C4-2B (cell line): ENCODE data around the gene PDE4B.

Experiments used
- H3K27ac ChIP-seq: fragments of 450-650 bp; 2 replicates; pipeline ENCODE4 v1.5.1; 2017
- ZFX ChIP-seq: fragments of 450-650 bp; IDR thresholded peaks from 2 replicates; pipeline ENCODE4 v1.6.1; 2017
- TF ChIP-seq, protein P1 (sequence below): fragments of 450-650 bp; conservative IDR thresholded peaks from 2 replicates; pipeline ENCODE4 v1.5.1; 2017; ENCODE audit warnings: mild to moderate bottlenecking

PDE4B gene

GRCh38 chr1:66248257-66248656 lies 455.6 kb downstream of the PDE4B start:
- no peak overlapping the region for H3K27ac ChIP-seq
- TF ChIP-seq ZFX: no peak
- TF ChIP-seq, protein P1, sequence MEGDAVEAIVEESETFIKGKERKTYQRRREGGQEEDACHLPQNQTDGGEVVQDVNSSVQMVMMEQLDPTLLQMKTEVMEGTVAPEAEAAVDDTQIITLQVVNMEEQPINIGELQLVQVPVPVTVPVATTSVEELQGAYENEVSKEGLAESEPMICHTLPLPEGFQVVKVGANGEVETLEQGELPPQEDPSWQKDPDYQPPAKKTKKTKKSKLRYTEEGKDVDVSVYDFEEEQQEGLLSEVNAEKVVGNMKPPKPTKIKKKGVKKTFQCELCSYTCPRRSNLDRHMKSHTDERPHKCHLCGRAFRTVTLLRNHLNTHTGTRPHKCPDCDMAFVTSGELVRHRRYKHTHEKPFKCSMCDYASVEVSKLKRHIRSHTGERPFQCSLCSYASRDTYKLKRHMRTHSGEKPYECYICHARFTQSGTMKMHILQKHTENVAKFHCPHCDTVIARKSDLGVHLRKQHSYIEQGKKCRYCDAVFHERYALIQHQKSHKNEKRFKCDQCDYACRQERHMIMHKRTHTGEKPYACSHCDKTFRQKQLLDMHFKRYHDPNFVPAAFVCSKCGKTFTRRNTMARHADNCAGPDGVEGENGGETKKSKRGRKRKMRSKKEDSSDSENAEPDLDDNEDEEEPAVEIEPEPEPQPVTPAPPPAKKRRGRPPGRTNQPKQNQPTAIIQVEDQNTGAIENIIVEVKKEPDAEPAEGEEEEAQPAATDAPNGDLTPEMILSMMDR: no peak

DNA sequence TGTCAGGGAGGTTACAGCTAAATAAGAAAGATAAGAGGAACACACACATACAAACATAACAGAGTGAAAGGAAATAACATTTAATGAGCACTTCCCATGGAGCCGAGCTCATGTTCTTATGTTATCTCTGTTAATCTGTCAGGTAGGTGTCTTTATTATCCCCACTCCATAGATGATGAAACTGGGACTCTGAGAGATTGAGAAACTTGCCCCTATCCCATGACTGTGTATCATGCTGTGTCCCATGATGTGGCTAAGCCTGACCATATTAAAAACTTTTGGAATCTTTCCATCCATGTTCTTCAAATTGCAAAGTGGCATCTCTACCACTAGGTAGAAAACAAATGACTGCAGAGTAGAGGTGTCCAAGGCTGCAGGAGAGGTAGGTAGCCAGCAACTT lies 456.1 kb downstream of the PDE4B start:
- TF ChIP-seq ZFX: no peak
- TF ChIP-seq, protein P1: no peak
- H3K27ac ChIP-seq: no peak overlapping the region

DNA sequence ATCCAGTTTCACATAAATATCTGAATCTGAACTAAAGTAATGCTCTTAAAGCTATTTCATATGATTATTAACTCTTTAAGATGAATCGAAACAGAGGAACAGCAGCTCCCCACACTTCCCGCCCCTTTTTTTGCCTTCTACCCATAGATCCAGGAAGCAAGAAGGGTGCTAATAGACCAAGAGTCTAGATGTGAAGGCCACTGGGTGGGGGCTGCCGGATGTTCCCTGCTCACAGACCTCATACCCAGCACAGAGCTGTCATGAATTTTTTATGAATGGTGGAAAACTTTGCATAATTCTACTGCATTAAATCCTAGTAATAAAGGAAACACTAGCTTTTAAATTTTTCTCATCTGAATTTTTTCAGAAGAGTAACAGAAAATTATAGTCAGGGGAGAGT lies 457.4 kb downstream of the PDE4B start:
- TF ChIP-seq ZFX: no peak
- TF ChIP-seq, protein P1: no peak
- no peak overlapping the region for H3K27ac ChIP-seq

- H3K27ac ChIP-seq: no peak overlapping the region
- TF ChIP-seq, protein P1: no peak
- no peak for TF ChIP-seq ZFX
Observed at GRCh38 chr1:66250478-66250877, 457.8 kb downstream of the PDE4B start.

- no peak overlapping the region for H3K27ac ChIP-seq
- TF ChIP-seq, protein P1: no peak
- no peak for TF ChIP-seq ZFX
Observed at GRCh38 chr1:66251546-66251945, 458.9 kb downstream of the PDE4B start.

GRCh38 chr1:66253330-66253921 lies 460.7 kb downstream of the PDE4B start:
- H3K27ac ChIP-seq: no peak overlapping the region

DNA sequence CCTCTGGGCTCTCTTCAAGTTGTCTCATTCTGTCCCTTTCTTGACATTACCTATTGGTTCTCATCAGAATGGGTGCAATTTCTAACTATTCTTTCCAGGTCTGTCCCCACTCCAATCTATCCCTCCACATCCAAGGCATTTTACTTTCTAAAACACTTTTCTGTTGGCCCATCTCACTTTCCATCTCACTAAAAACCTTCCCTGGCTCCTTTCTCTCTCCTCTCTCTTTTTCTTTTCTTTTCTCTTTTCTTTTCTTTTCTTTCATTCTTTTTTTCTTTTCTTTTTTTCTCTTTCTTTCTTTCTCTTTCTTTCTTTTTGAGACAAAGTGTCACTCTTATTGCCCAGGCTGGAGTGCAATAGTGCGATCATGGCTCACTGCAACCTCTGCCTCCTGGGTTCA lies 462.1 kb downstream of the PDE4B start:
- H3K27ac ChIP-seq: no peak overlapping the region
- TF ChIP-seq, protein P1: no peak
- TF ChIP-seq ZFX: no peak

More at GRCh38 chr1:66253330-66253921, 460.7 kb downstream of the PDE4B start:
- TF ChIP-seq, protein P1: peak; percentile 88
- TF ChIP-seq ZFX: no peak
